ENCODE results near the gene SKOR1.

The SKOR1 gene

GRCh38 chr15:67854358-67854757 lies 29.0 kb downstream of the SKOR1 start:
- no peak for DNase-seq

DNA sequence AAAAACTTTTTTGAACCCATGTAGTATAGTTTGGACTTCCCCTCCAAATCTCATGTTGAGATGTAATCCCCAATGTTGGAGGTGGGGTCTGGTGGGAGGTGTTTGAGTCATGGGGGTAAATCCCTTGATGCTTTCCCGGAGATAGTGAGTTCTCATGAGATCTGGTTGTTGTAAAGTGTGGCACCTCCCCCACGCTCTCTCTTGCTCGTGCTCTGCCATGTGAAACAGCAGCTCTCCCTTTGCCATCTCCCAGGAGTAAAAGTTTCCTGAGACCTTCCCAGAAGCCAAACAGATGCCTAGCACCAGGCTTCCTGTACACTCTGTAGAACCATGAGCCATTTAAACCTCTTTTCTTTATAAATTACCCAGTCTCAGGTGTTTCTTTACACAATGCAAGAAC lies 30.5 kb downstream of the SKOR1 start:
- DNase-seq: no peak

- no peak for DNase-seq
Observed at GRCh38 chr15:67857220-67857619, 31.9 kb downstream of the SKOR1 start.

DNA sequence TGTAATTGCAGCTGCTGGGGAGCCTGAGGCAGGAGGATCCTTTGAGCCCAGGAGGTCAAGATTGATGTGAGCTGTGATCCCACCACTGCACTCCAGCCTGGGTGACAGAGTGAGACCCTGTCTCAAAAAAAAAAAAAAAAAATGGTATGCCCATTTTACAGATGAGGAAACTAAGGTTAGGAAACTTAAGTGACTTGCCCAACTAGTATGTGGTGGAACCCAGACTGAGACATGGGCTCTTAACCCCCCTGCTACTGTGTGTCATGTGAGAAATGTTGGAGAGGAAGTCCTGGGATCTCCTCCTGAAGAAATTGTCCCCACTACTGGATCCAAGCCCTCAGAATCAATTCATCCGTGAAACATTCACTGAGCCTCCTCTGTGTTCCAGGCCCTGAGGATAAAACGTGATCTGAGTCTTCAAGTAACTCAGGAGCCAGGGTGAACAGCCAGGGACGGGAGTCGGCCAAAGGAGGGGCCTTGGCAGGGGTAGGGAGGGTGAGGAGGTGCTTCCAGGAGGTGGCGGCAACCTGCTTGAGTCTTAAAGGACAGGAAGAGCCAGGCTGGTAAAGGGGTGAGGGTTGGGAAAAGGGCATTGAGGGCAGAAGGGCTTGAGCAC lies 34.1 kb downstream of the SKOR1 start:
- no peak for DNase-seq

GRCh38 chr15:67861983-67862382 lies 36.7 kb downstream of the SKOR1 start:
- DNase-seq: no peak

DNA sequence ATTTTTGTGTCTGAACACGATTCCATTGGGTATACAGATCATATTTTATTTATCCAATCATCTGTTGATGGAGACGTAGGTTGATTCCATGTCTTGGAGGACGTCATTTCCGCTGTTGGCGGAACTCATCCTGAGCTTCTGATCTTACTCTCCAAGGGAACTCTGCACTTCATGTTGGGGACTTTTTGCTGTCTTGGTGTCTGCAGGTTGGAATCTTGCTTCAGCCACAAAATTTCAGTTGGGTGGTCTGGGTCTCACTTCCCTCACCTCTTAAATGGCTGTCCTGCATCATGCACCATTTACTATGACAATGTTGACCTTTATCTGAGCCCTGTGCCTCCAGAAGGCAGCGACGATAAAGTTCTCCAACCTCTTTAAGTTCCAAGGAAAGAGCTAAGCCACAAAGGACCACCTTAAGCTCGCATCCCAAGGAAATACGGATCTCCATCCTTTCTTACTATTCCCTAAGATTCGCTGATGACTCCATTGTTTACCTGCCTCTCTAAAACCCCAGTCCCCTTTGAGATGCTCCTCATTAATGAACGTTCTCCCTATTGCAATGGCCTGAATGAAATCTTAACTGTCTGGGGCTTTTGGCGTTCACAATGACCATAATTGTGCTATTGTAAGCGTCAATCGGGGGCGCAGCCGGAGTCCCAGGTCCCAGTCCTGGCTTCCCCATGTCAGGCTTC lies 37.6 kb downstream of the SKOR1 start:
- DNase-seq: no peak

GRCh38 chr15:67863442-67863987 lies 38.2 kb downstream of the SKOR1 start:
- peak; percentile 62 to 67 for DNase-seq

DNA sequence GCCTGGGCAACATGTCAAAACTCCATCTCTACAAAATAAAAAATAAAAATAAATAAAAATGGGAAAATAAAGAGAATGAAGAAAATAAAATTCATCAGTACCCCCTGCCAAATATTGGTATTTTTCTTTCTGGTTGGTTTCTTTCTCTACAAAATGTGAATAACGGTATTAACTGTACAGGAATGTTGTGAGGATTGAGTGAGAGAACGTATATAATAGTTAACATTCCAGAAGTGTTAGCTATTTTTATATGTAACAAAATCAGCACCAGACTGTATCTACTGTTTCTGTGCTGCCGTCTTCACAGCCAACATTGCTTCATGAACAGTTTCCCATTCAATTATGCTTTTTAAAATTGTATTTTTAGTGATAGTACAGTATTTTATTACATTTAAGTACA lies 40.0 kb downstream of the SKOR1 start:
- no peak for DNase-seq

GRCh38 chr15:67865766-67866165 lies 40.5 kb downstream of the SKOR1 start:
- DNase-seq: no peak

- DNase-seq: no peak
Observed at GRCh38 chr15:67869701-67870100, 44.4 kb downstream of the SKOR1 start.

DNA sequence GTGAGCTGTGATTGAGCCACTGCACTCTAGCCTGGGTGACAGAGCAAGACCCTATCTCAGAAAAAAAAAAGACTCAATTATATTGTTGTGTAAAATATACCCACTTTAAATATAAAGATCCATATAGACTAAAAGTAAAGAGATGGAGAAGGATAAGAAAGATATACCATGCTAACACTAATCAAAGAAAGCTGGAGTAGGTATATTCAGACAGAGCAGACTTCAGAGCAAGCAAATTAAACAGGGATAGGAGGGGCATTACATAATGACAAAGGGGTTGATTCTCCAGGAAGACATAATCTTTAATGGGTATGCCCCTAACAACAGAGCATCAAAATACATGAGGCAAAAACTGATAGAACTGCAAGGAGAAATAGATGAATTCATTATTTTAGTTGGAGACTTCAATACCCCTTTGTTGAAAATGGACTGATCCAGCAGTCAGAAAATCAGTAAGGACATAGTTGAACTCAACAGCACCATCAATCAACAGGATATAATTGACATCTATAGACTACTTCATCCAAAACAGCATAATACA lies 45.6 kb downstream of the SKOR1 start:
- DNase-seq: no peak

DNA sequence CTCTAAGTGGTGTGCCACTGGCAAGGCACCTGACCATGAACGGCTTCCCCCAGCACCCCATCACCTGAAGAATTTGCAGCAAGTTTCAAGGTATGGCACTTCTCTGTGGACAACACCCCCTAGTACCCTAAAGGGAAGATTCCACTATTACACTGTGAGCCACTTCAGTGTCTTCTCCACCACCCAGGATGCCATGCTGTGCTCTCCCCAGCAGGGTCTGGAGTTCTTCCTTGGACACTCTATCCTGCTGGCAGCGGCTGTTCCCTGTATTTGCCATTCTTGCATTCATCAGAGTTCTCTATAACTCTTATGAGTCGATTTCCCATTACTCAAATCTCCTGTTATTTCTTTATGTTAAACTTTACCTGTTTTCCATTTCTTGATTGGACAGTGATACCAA lies 48.5 kb downstream of the SKOR1 start:
- DNase-seq: no peak

DNA sequence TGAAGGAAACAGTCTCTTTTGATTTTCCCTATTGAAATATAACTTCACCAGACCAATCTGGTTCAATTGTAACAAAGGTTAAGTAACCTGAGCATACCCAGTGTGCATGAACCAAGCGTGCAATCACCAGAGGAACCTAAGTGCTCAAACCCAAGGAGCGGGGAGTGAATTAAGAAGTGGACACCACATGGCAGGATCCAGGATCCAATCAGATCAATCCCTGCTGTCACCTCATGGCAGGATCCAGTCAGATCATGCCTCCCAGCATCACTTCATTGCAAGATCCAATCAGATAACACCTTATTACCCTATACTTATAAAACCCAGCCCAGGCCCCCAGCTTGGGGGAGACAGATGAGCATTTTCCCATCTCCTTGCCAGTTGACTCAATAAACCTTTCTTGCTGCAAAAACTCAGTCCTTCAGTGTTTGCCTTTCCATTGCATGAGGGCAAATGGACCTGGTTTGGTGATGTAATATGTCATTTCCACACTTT lies 53.5 kb downstream of the SKOR1 start:
- DNase-seq: no peak

DNA sequence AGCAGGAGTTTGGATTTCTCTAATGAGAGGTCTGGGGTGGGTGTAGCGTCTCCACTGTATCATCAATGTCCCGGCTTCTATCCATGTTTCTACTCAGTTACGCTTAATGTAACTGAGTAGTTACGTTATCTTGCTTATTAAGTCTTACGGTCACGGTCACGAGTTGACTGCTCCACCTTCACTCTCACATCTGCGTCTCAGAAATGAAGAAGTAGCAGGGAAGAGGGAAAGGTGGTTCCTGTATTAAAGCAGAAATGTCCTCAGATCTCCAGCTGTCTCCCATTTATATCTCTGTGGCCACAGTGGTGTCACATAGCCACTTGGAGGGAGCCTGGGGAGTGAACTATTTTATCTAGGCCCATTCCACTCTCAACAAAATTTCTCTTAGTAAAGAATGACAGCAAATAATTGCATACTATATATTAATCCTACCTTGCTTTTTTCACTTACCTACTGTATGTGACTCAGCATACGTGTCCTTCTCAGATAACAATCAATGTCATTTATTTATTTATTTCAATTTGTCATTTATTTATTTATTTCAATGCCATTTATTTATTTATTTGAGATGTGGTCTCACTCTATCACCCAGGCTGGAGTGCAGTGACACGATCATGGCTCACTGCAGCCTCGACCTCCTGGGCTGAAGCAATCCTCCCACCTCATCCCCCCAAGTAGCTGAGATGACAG lies 54.3 kb downstream of the SKOR1 start:
- DNase-seq: no peak

GRCh38 chr15:67880651-67881182 lies 55.4 kb downstream of the SKOR1 start:
- no peak for DNase-seq

GRCh38 chr15:67882487-67883233 lies 57.4 kb downstream of the SKOR1 start:
- DNase-seq: no peak

GRCh38 chr15:67883234-67883773 lies 58.0 kb downstream of the SKOR1 start:
- DNase-seq: no peak

DNA sequence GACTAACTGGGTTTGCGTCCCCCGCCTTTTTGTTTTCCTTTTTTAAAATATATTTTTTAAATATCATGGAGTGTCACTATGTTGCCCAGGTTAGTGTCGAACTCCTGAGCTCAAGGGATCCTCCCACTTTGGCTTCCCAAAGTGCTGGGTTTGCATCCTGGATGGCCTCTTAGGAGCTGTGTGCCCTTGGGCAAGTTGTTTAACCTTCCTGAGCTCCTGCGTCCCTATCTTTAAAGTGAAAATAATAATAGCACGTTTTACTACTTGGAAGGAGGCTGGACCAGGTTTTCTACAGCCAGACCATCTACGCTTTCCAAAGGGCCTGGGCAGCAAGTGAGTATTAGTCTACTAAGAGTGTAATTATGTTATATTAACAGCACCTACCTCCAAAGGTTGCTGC lies 58.7 kb downstream of the SKOR1 start:
- no peak for DNase-seq
